PFSK-1 (cell line): Measurements from ENCODE around the gene TRMU.

ENCODE experiments used
- POLR2AphosphoS5 ChIP-seq: IDR thresholded peaks from 2 replicates; pipeline ENCODE4 v1.6.1; 2012; ENCODE audit warnings: low read depth, mild to moderate bottlenecking, control low read depth, low read length, moderate library complexity
- REST ChIP-seq, 2 experiments: IDR thresholded peaks; 2 replicates each; pipeline versions ENCODE4 v1.6.1 to v1.8.0; 2011 to 2012; ENCODE audit warnings: low read depth in 2 of 2, low read length in 2 of 2, control low read depth in 1 of 2, inconsistent platforms in 1 of 2, mild to moderate bottlenecking in 1 of 2, moderate library complexity in 1 of 2; ENCODE audit not compliant: insufficient read depth in 1 of 2

- TF ChIP-seq POLR2AphosphoS5 (no peak), REST (IDR thresholded peaks at IDR 0.05; ENCODE audit: insufficient read depth in 1 of 2, low read depth in 2 of 2, low read length in 2 of 2) (no peak)
Measured at GRCh38 chr22:46382524-46382923, 47.0 kb downstream of the TRMU start.
